Fibroblast of pulmonary artery (primary cell): ENCODE data around the gene KRT31.
A peak's percentile ranks its signal among the peaks of the same experiment; 100 is the strongest.

Source experiments
- DNase-seq: peaks from one replicate; pipeline ENCODE4 v3.0.0-alpha.2; 2010; ENCODE audit warnings: low read depth
- H3K4me3 ChIP-seq: replicated peaks from 2 replicates; pipeline ENCODE4 v1.5.1; 2011; ENCODE audit warnings: low read depth, mild to moderate bottlenecking, control low read depth, low read length, moderate library complexity
- CTCF ChIP-seq: IDR thresholded peaks from 2 replicates; pipeline ENCODE4 v1.5.1; 2011; ENCODE audit warnings: mild to moderate bottlenecking, control low read depth, low read length, inconsistent platforms; ENCODE audit errors: missing control alignments

KRT31 gene

GRCh38 chr17:41418116-41418860 is 20.9 kb upstream of the KRT31 start:
- H3K4me3 ChIP-seq: no peak overlapping the region
- TF ChIP-seq CTCF: no peak
- no peak for DNase-seq

- DNase-seq: no peak
- H3K4me3 ChIP-seq: no peak overlapping the region
- peak; percentile 30 for TF ChIP-seq CTCF
These were observed 20.2 kb upstream of the KRT31 start for GRCh38 chr17:41417576-41418015.

GRCh38 chr17:41417127-41417526 is 19.7 kb upstream of the KRT31 start:
- no peak overlapping the region for H3K4me3 ChIP-seq
- TF ChIP-seq CTCF: no peak
- DNase-seq: no peak

- no peak for TF ChIP-seq CTCF
- no peak overlapping the region for H3K4me3 ChIP-seq
- no peak for DNase-seq
These were observed 19.1 kb upstream of the KRT31 start for GRCh38 chr17:41416479-41416878.

GRCh38 chr17:41415833-41416335 is 18.5 kb upstream of the KRT31 start:
- TF ChIP-seq CTCF: no peak
- H3K4me3 ChIP-seq: no peak overlapping the region
- peak; percentile 12 for DNase-seq

- no peak for DNase-seq
- no peak for TF ChIP-seq CTCF
- H3K4me3 ChIP-seq: no peak overlapping the region
These were observed 18.0 kb upstream of the KRT31 start for GRCh38 chr17:41415411-41415810.

- no peak overlapping the region for H3K4me3 ChIP-seq
- no peak for TF ChIP-seq CTCF
- DNase-seq: no peak
These were observed 16.6 kb upstream of the KRT31 start for GRCh38 chr17:41413982-41414381.
